Peyer's patch (tissue), 4 donors: ENCODE measurements around the gene HS6ST3. TPM values are rescaled to one million over a fixed set of nuclear protein-coding genes. Genes with fewer than 3 reads are reported as not detected.

Experiments
- DNase-seq, 3 donors: peaks; one replicate each; pipeline ENCODE4 v3.0.0-alpha.2; 2017 to 2019
- H3K27ac ChIP-seq, 4 donors: fragments of 200-600 bp; sonication (generic); one replicate each; pipeline ENCODE4 v1.5.1; 2016 to 2019
- H3K27me3 ChIP-seq, 2 donors: fragments of 200-600 bp; sonication (generic); one replicate each; pipeline ENCODE4 v1.5.1; 2019
- H3K36me3 ChIP-seq, 3 donors: fragments of 200-600 bp; sonication (generic); one replicate each; pipeline ENCODE4 v1.5.1; 2016 to 2019
- H3K4me1 ChIP-seq, 4 donors: fragments of 200-600 bp; sonication (generic); one replicate each; pipeline ENCODE4 v1.5.1; 2016 to 2019
- H3K4me3 ChIP-seq, 4 donors: fragments of 200-600 bp; sonication (generic); 1 replicate in 3 of 4; 2 replicates in 1 of 4; pipeline ENCODE4 v1.5.1; 2016 to 2019; ENCODE audit warnings: mild to moderate bottlenecking in 1 of 4
- H3K9me3 ChIP-seq, 4 donors: fragments of 200-600 bp; sonication (generic); one replicate each; pipeline ENCODE4 v1.5.1; 2016 to 2019; ENCODE audit warnings: mild to moderate bottlenecking in 1 of 4
- POLR2A ChIP-seq, 2 donors: fragments of 450-650 bp; IDR thresholded peaks; one replicate each; pipeline ENCODE4 v1.5.1; 2017; ENCODE audit warnings: antibody characterized with exemption in 2 of 2, mild to moderate bottlenecking in 2 of 2, moderate library complexity in 2 of 2
- total RNA-seq, 4 donors: library from RNA; depleted of rRNA; stranded (reverse); fragments of >200 nt; gene quantifications; one replicate each; pipeline ENCODE4 v1.1.0, GENCODE V29; 2016
- TF ChIP-seq, protein P1 (sequence below), 6 experiments: fragments of 450-650 bp in 4 of 6; fragments of 200-600 bp in 2 of 6; sonication (generic) in 1 of 6; IDR thresholded peaks; one replicate each; pipeline ENCODE4 v1.5.1; 2017 to 2019; ENCODE audit warnings: antibody characterized with exemption in 6 of 6, mild to moderate bottlenecking in 3 of 6, moderate library complexity in 1 of 6

The HS6ST3 gene
- total RNA-seq, 4 donors from 2014 or later = 0.09 TPM; not detected in 3

DNA sequence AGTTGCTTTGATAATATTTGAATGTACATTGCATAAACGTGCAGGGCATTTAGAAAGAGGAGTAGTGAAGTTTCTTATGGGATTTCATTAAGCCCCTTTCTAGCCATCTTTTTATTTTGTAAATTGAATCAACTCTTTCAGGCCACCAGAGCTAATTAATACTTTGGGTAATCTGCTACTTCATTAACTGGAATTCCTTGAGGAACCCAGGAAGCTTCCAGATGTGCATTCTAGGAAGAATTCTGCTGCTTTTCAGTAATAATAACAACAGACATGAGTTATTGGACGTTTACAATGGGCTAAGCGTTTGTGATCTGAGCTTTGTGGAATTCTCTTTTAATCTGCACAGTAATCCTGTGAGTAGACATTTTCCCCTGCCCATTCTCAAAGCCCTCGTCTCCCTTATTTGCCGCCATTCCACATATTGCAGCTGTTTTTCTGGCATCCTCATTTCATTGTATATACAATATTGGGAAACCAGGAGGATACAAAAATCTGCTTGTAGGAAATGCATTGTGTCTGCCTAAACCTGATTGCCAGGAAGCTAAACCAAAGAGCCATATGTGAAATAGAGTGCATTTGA, 103.9 kb downstream of the HS6ST3 start:
- no peaks in the 10 kb centered on the region for H3K27me3 ChIP-seq

DNA sequence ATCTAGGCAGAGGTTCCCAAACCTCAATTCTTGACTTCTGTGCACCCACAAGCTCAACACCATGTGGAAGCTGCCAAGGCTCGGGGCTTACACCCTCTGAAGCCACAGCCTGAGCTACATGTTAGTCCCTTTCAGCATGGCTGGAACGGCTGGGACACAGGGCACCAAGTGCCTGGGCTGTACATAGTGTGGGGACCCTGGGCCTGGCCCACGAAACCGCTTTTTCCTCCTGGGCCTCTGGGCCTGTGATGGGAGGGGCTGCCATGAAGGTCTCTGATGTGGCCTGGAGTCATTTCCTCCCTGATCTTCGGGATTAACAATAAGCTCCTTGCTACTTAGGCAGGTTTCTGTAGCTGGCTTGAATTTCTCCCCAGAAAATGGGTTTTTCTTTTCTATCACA, 108.1 kb downstream of the HS6ST3 start:
- no peak for DNase-seq
- H3K27me3 ChIP-seq = no peaks in the 10 kb centered on the region
- H3K4me1 ChIP-seq = no peaks in the 10 kb centered on the region
- TF ChIP-seq, protein P1, sequence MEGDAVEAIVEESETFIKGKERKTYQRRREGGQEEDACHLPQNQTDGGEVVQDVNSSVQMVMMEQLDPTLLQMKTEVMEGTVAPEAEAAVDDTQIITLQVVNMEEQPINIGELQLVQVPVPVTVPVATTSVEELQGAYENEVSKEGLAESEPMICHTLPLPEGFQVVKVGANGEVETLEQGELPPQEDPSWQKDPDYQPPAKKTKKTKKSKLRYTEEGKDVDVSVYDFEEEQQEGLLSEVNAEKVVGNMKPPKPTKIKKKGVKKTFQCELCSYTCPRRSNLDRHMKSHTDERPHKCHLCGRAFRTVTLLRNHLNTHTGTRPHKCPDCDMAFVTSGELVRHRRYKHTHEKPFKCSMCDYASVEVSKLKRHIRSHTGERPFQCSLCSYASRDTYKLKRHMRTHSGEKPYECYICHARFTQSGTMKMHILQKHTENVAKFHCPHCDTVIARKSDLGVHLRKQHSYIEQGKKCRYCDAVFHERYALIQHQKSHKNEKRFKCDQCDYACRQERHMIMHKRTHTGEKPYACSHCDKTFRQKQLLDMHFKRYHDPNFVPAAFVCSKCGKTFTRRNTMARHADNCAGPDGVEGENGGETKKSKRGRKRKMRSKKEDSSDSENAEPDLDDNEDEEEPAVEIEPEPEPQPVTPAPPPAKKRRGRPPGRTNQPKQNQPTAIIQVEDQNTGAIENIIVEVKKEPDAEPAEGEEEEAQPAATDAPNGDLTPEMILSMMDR (IDR thresholded peaks at IDR 0.05) = no peak
- no peak for TF ChIP-seq POLR2A (IDR thresholded peaks at IDR 0.05)
- no peaks in the 10 kb centered on the region for H3K36me3 ChIP-seq
- H3K9me3 ChIP-seq = no peaks in the 10 kb centered on the region
- no peak overlapping the region for H3K27ac ChIP-seq
- H3K4me3 ChIP-seq = no peak overlapping the region

More for the DNA sequence above, 103.9 kb downstream of the HS6ST3 start:
- TF ChIP-seq, protein P1 (IDR thresholded peaks at IDR 0.05) = no peak
- no peak for TF ChIP-seq POLR2A (IDR thresholded peaks at IDR 0.05)
- H3K36me3 ChIP-seq = no peaks in the 10 kb centered on the region
- no peaks in the 10 kb centered on the region for H3K9me3 ChIP-seq
- no peak for DNase-seq
- no peak overlapping the region for H3K4me3 ChIP-seq
- H3K4me1 ChIP-seq = no peaks in the 10 kb centered on the region
- H3K27ac ChIP-seq = no peak overlapping the region

DNA sequence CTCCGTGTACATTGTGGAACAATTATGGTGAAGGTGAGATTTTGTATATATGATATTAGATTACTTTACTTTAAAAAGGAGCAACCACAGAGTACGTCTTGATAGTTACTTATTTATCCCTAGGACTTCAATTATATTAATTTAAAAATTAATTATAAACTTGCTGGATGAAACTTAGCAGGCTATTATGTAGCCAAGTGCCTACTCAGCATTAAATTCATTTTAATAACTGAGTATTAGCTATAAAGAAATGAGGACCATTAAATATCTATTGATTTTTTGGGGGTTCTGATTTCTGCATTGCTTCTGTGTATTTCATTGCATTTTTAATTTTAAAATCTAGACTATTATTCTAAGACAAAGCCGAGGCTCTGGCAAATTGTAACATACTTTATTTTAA, 109.4 kb downstream of the HS6ST3 start:
- TF ChIP-seq POLR2A (IDR thresholded peaks at IDR 0.05) = no peak
- TF ChIP-seq, protein P1 (IDR thresholded peaks at IDR 0.05) = no peak
- no peaks in the 10 kb centered on the region for H3K4me1 ChIP-seq

DNA sequence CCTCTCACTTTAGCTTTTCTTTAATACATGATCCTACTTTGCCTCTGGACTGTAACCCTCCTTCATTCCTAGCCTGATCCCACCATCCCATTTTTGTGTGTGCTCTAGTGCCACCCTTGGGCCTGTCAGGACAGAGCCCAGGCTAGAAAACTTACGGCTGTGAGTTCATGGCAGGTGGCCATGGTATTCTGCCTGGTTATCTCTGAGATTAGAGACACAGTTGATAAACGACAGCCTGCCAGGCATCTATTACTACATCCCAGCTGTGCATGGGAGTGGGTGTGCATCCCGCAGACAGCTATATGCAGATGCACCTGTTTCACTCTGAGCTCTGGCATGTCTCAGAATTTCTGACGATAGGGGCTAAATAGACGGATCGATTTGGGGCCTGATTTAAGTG, 110.9 kb downstream of the HS6ST3 start:
- TF ChIP-seq, protein P1 (IDR thresholded peaks at IDR 0.05) = no peak
- no peak for TF ChIP-seq POLR2A (IDR thresholded peaks at IDR 0.05)
- DNase-seq = no peak
- Histone ChIP-seq H3K4me1 (no peaks in the 10 kb centered on the region), H3K27ac (no peak overlapping the region), H3K36me3 (no peaks in the 10 kb centered on the region), H3K9me3 (no peaks in the 10 kb centered on the region), H3K27me3 (no peaks in the 10 kb centered on the region), H3K4me3 (no peak overlapping the region)

More for the DNA sequence above, 109.4 kb downstream of the HS6ST3 start:
- H3K9me3 ChIP-seq = no peaks in the 10 kb centered on the region
- DNase-seq = no peak
- no peak overlapping the region for H3K27ac ChIP-seq
- no peak overlapping the region for H3K4me3 ChIP-seq
- H3K36me3 ChIP-seq = no peaks in the 10 kb centered on the region
- no peaks in the 10 kb centered on the region for H3K27me3 ChIP-seq

DNA sequence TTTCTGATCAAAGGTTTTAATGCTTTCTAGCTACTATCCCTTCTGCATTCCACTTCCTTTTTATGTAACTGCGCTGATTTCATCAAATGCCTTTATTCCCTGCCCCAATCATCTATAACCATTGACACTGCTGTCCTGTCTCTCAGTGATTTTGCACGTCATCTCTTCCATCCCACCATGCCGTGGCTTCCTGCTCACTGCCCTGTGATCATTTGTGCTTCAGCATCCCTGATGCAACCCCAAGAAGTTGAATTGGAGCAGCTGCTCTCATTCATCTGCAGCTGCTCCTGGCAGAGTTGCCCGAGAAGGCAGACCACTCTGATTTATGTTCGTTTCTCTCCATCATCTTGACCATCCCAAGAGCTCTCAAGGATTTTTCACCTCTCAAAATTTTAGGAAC, 112.4 kb downstream of the HS6ST3 start:
- TF ChIP-seq POLR2A (IDR thresholded peaks at IDR 0.05) = no peak
- TF ChIP-seq, protein P1 (IDR thresholded peaks at IDR 0.05) = no peak
- H3K27ac ChIP-seq = no peak overlapping the region
- H3K4me3 ChIP-seq = no peak overlapping the region
- no peaks in the 10 kb centered on the region for H3K36me3 ChIP-seq
- H3K9me3 ChIP-seq = no peaks in the 10 kb centered on the region
- no peak for DNase-seq
- H3K4me1 ChIP-seq = no peaks in the 10 kb centered on the region
- no peaks in the 10 kb centered on the region for H3K27me3 ChIP-seq

DNA sequence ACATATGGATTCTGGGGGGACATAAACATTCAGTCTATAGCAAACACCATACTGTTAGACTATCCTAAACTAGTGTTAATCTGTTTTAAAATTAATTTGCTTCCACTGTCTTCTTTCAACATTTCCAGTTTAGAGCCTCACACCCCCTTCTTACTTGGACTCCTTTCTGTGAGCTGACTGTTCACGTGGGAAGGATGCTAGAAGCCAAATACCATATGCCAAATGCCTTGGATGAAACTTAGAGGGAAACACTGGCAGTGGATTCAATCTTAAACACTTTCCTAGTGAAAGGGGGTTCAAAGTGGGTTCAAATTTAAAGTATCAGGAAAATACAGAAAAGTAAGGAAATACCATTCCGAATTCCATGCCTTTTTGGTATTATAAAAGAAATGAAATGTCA, 113.6 kb downstream of the HS6ST3 start:
- H3K9me3 ChIP-seq = no peaks in the 10 kb centered on the region
- no peak overlapping the region for H3K4me3 ChIP-seq
- no peaks in the 10 kb centered on the region for H3K4me1 ChIP-seq
- no peaks in the 10 kb centered on the region for H3K36me3 ChIP-seq
- H3K27ac ChIP-seq = no peak overlapping the region
- no peaks in the 10 kb centered on the region for H3K27me3 ChIP-seq
- TF ChIP-seq, protein P1 (IDR thresholded peaks at IDR 0.05) = no peak
- no peak for TF ChIP-seq POLR2A (IDR thresholded peaks at IDR 0.05)
- no peak for DNase-seq
